ENCODE data around the gene COIL. TPM values are rescaled to one million over a fixed set of nuclear protein-coding genes. Genes with fewer than 3 reads are reported as not detected.

The COIL gene
- total and polyA plus RNA-seq, 4 donors, result 4.7 to 9.9 (median 6.5) TPM

- TF ChIP-seq REST (IDR thresholded peaks at IDR 0.05), result no peak
- no peak for TF ChIP-seq NR2F2 (IDR thresholded peaks at IDR 0.05)
- Histone ChIP-seq H3K27ac (ENCODE audit: low read depth in 1 of 2, low read length in 2 of 2) (no peak overlapping the region), H3K4me1 (ENCODE audit: control insufficient read depth in 4 of 4, insufficient read depth in 4 of 4, low read length in 3 of 4) (peaks cover 2 to 18% (median 8%) of the 10 kb centered on the region in 4 donors), H3K36me3 (ENCODE audit: control insufficient read depth in 4 of 4, insufficient read depth in 3 of 4, low read depth in 1 of 4, low read length in 3 of 4) (no peaks in the 10 kb centered on the region), H3K4me3 (ENCODE audit: low read depth in 1 of 3, low read length in 3 of 3) (no peak overlapping the region), H3K9me3 (ENCODE audit: control insufficient read depth in 4 of 4, low read length in 3 of 4) (no peaks in the 10 kb centered on the region), H3K9ac (ENCODE audit: low read depth in 1 of 2, low read length in 2 of 2) (no peak overlapping the region), H3K27me3 (ENCODE audit: control insufficient read depth in 4 of 4, insufficient read depth in 4 of 4, low read length in 3 of 4) (no peaks in the 10 kb centered on the region)
- DNase-seq (ENCODE audit: low spot score), result no peak
- 98% methylated on average over 5 of the region's 5 CpGs for WGBS
Observed at GRCh38 chr17:56956992-56957391, 3.9 kb downstream of the COIL start.

GRCh38 chr17:56949595-56949994 is 11.3 kb downstream of the COIL start:
- no peaks in the 10 kb centered on the region for H3K27me3 ChIP-seq (ENCODE audit: control insufficient read depth in 4 of 4, insufficient read depth in 4 of 4, low read length in 3 of 4)
- no peak overlapping the region for H3K27ac ChIP-seq (ENCODE audit: low read depth in 1 of 2, low read length in 2 of 2)
- H3K9me3 ChIP-seq (ENCODE audit: control insufficient read depth in 4 of 4, low read length in 3 of 4), result no peaks in the 10 kb centered on the region
- no peak for TF ChIP-seq RXRA (IDR thresholded peaks at IDR 0.05)
- no peak for TF ChIP-seq FOXA1 (IDR thresholded peaks at IDR 0.05)
- TF ChIP-seq TAF1 (conservative IDR thresholded peaks at IDR 0.05), result no peak
- TF ChIP-seq NR2F2 (IDR thresholded peaks at IDR 0.05), result no peak
- no peak for TF ChIP-seq ZBTB33 (IDR thresholded peaks at IDR 0.05)
- no peak for TF ChIP-seq HNF4G (IDR thresholded peaks at IDR 0.05)
- no peak for TF ChIP-seq CTCF (IDR thresholded peaks at IDR 0.05; ENCODE audit: low read depth, low read length, missing input control)
- no peak for TF ChIP-seq HNF4A (conservative IDR thresholded peaks at IDR 0.05)
- TF ChIP-seq REST (IDR thresholded peaks at IDR 0.05), result no peak
- no peak for TF ChIP-seq GABPA (IDR thresholded peaks at IDR 0.05 in 1 of 2, conservative IDR thresholded peaks at IDR 0.05 in 1 of 2)
- no peak for TF ChIP-seq SP1 (IDR thresholded peaks at IDR 0.05)
- TF ChIP-seq JUND (IDR thresholded peaks at IDR 0.05), result no peak
- no peak for TF ChIP-seq MAX (IDR thresholded peaks at IDR 0.05)
- TF ChIP-seq YY1 (IDR thresholded peaks at IDR 0.05), result no peak
- TF ChIP-seq RAD21 (IDR thresholded peaks at IDR 0.05), result no peak
- no peak for DNase-seq (ENCODE audit: low spot score)
- H3K9ac ChIP-seq (ENCODE audit: low read depth in 1 of 2, low read length in 2 of 2), result no peak overlapping the region
- no peak overlapping the region for H3K4me3 ChIP-seq (ENCODE audit: low read depth in 1 of 3, low read length in 3 of 3)
- no peaks in the 10 kb centered on the region for H3K4me1 ChIP-seq (ENCODE audit: control insufficient read depth in 4 of 4, insufficient read depth in 4 of 4, low read length in 3 of 4)
- peaks cover 3 to 21% (median 11%) of the 10 kb centered on the region in 4 donors for H3K36me3 ChIP-seq (ENCODE audit: control insufficient read depth in 4 of 4, insufficient read depth in 3 of 4, low read depth in 1 of 4, low read length in 3 of 4)
- WGBS, result 72% methylated on average over 3 of the region's 3 CpGs
